Frontal cortex (tissue), 4 donors: ENCODE data around the gene TSFM. TPM values are rescaled to one million over a fixed set of nuclear protein-coding genes. Genes with fewer than 3 reads are reported as not detected.

Experiments used
- DNase-seq, 2 donors: peaks; one replicate each; pipeline ENCODE4 v3.0.0; 2012; ENCODE audit warnings: low spot score in 2 of 2
- FAIRE-seq: peaks from 2 replicates; lab custom pipeline; 2012; peaks lifted over from hg19 to GRCh38; lab: Jason Lieb, UNC
- total RNA-seq: library from RNA; depleted of rRNA; stranded (reverse); fragments of >200 nt; gene quantifications from one replicate; pipeline ENCODE4 v1.2.3, GENCODE V29; 2014
- donor health status: control.
- donor health status: control.
- donor health status: control.

The TSFM gene
- total RNA-seq, result 30.2 TPM

GRCh38 chr12:57782608-57783465, at the start of gene TSFM:
Gene TSFM (plus strand): TSS chr12:57782787. CDS start chr12:57782802, 15 bp downstream.
- no peak for FAIRE-seq
- DNase-seq, result peak; percentile 77 to 82

GRCh38 chr12:57733928-57734327, 48.7 kb upstream of the TSFM start:
- no peak for FAIRE-seq
- DNase-seq, result no peak

- DNase-seq, result no peak
- FAIRE-seq, result no peak
These were observed 48.0 kb upstream of the TSFM start for GRCh38 chr12:57734591-57734990.

- DNase-seq, result no peak
- no peak for FAIRE-seq
These were observed 47.3 kb upstream of the TSFM start for GRCh38 chr12:57735198-57735855.

- FAIRE-seq, result no peak
- DNase-seq, result peak; percentile 68 to 74
These were observed 46.4 kb upstream of the TSFM start for GRCh38 chr12:57735952-57736740.

- no peak for DNase-seq
- FAIRE-seq, result no peak
These were observed 45.7 kb upstream of the TSFM start for GRCh38 chr12:57736741-57737466.

- DNase-seq, result peak in 1 of 2 donors; percentile 55
- FAIRE-seq, result no peak
These were observed 44.8 kb upstream of the TSFM start for GRCh38 chr12:57737467-57738460.

- DNase-seq (peak; percentile 58 to 59), FAIRE-seq (no peak)
These were observed 43.8 kb upstream of the TSFM start, which contains the start of gene AGAP2 for GRCh38 chr12:57738661-57739237. Gene AGAP2 (minus strand): TSS chr12:57738742. CDS start chr12:57738246, 496 bp downstream.

- FAIRE-seq (no peak), DNase-seq (no peak)
These were observed 43.2 kb upstream of the TSFM start for GRCh38 chr12:57739387-57739786.

- DNase-seq (no peak), FAIRE-seq (no peak)
These were observed 42.6 kb upstream of the TSFM start for GRCh38 chr12:57739914-57740538.

- no peak for DNase-seq
These were observed 41.8 kb upstream of the TSFM start for GRCh38 chr12:57740656-57741412.

GRCh38 chr12:57741413-57741789, 41.2 kb upstream of the TSFM start:
- FAIRE-seq, result no peak

More at GRCh38 chr12:57740656-57741412, 41.8 kb upstream of the TSFM start:
- no peak for FAIRE-seq

GRCh38 chr12:57741844-57742738, 40.5 kb upstream of the TSFM start:
- no peak for DNase-seq
- no peak for FAIRE-seq

More at GRCh38 chr12:57741413-57741789, 41.2 kb upstream of the TSFM start:
- DNase-seq, result no peak

GRCh38 chr12:57743769-57744168, 38.8 kb upstream of the TSFM start:
- FAIRE-seq, result no peak

GRCh38 chr12:57744194-57744776, 38.3 kb upstream of the TSFM start:
- peak; percentile 58 to 77 for DNase-seq
- no peak for FAIRE-seq

More at GRCh38 chr12:57743769-57744168, 38.8 kb upstream of the TSFM start:
- no peak for DNase-seq
